Fibroblast of skin of right quadriceps (primary cell): ENCODE data around the gene DNAJB2.
"Not testable (repeated sequence)": the region's sequence is repeated elsewhere in the genome, so short reads cannot be mapped to it uniquely, and the experiment has no call there.

Experiments
- DNase-seq: peaks from one replicate; pipeline ENCODE4 v3.0.0-alpha.2; 2013

Gene DNAJB2

DNA sequence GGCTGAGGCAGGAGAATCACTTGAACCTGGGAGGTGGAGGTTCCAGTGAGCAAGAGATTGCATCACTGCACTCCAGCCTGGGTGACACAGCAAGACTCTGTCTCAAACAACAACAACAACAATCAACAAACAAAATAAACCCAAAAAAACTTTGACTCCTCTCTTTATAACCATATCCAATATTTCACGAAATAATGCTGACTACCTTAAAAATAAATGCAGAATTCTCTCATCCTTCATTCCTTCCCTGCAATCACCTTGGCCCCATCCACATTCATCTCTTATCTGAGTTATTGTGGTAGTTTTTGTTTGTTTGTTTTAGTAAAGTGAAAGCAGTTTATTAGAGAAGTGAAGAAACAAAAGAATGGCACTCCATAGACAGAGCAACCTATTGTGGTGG, 26.9 kb downstream of the DNAJB2 start:
- no peak for DNase-seq

DNA sequence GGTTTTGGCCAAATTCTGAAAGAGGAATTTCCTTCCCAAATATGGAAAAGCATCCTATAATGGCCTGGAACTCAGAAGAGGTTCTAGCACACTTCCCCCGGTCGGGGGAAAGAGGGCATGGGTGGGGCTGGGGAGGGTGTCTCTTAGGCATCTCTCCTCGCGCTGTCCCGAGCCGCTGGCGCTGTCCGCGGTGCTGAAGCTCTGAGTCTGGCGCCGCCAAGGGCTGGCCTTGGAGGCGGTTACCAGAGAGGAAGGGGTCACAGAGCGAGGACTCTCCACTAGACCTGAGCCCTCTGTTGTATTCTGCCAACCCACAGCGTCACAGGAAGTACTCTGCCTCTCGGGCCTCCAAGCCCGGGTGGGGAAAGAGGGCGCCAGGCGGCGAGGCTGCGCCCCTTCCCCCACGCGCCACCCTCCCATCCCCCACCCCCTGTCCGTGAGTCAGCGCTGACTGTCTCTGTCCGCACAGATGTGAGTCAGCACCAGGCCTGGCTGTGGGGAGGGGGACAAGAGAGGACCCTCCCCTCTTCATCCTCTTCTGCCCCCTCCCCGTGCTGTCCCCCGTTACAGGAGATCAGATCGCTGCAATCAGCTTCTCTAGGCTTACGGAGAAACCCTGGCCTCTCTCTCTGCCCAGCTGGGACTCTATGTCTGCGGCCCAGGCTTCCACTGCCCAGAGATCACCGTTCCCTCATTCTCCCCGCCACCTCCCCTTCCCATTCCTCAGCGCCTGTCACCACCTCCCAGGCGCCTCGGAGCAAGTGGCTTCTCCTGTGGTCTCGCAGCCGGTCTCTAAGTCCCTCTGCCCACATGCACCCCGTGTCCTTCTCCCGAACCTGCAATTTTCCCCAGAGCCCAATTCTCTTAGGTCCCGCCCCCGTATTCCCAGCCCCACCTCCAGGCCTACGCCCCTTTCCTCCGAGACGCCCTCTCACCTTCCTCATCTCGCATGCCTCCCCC, 29.3 kb downstream of the DNAJB2 start:
- peak; percentile 89 for DNase-seq

GRCh38 chr2:219309278-219309677, 30.1 kb downstream of the DNAJB2 start, which contains the start of gene PTPRN:
Gene PTPRN (minus strand): TSS chr2:219309401. CDS start chr2:219309332, 69 bp downstream.
- DNase-seq: peak; percentile 89

- not testable (repeated sequence) for DNase-seq
These were observed 33.6 kb downstream of the DNAJB2 start for GRCh38 chr2:219312683-219313263.

GRCh38 chr2:219314804-219315468, 35.8 kb downstream of the DNAJB2 start:
- DNase-seq: peak; percentile 30

DNA sequence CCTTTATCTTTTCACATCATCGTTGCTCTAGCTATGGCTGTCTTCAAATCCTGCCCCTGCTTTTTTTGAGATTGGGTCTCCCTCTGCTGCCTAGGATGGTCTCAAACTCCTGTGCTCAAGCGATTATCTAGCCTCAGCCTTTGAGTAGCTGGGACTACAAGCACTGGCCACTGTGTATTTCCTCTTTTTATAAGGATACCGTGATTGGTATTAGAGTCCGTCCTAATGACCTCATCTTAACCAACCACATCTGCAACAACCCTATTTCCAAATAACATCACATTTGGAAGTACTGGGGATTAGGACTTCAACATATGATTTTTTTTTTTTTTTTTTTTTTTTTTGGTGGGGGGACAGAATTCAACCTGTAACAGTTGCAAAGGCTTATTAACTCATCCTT, 44.3 kb downstream of the DNAJB2 start:
- no peak for DNase-seq

DNA sequence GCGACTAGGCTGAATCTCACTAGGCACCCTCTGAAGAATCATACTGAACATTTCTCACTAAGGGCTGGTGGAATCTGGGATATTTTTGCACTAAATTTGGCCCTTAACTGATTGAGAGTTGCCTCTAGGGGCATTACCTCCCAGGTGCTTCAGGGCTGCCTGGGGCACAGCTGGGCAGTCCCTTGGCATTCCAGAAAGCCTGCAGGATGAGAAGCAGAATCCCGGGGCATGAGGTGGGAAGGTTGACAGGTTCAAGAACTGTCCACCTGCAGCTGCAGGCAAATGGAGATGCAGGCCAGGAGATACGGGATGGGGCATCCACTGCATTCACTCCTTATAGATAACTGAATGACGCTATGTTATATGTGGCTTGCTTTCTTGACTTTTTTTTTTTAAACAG, 46.0 kb downstream of the DNAJB2 start:
- no peak for DNase-seq

- no peak for DNase-seq
These were observed 46.6 kb downstream of the DNAJB2 start for GRCh38 chr2:219325657-219326315.

DNA sequence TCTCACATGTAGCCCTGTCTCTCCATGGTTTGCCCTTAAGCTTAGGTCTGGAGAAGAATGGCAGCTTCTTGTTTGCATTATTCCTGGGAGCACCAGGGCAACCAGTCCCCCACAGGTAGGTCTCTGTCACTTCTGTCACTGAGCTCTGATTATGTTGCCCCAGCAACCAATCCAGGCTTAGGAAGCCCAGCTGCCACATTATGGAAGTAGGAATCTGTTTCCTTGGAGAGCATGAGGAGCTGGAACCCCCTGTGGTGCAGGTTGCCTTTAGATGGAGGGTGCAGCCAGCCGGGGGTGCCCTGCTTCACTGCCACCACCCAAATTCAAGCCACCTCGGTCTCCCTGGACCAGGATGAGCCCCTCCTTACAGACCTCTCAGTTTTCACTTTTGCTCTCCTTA, 48.6 kb downstream of the DNAJB2 start:
- DNase-seq: no peak

GRCh38 chr2:219331560-219332213, 52.5 kb downstream of the DNAJB2 start:
- peak; percentile 18 for DNase-seq

DNA sequence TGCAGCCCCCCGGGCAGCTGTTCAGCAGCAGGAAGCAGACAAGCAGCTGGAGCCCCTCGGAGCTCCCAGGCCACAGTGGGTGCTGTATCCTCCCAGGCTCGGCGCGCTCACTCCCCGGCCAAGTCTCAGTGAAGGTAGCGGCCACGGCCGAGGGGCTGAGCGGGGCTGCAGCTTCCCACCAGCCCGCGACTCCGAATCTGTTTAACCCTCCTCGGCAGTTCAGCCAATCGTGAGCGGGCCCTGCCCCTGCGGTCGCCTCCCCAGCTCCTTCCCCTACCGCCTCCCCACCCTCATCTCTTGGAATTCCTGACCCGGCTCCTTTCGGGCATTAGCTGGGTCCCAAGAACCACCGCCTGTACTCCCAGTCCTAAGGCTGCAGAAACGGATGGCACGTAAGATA, 53.4 kb downstream of the DNAJB2 start, which contains the start of gene RESP18:
Gene RESP18, minus strand, starts transcription at position 203 of the 400 bp plus-strand sequence.
- no peak for DNase-seq

DNA sequence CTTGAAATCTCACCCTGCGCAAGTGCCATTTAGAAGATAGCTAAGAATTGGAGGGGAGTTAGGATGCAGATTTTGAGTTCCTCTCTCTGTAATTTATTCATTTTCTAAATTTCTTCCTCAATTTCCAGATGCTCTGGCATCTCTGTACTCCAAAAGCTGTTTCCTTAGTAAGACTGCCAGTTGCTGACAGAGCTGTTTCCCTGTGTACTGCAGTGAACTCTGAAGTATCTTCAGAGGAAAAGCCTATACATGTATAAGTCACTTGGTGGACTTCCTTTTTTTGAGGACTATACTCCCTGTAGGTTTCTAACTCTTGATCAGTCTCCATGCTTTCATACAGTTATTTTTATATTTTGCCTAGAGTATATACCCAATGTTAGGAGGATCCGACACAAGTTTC, 54.9 kb downstream of the DNAJB2 start:
- DNase-seq: no peak

GRCh38 chr2:219335373-219335786, 56.2 kb downstream of the DNAJB2 start:
- DNase-seq: no peak
